HepG2 (cell line): ENCODE results near the gene CHIC2. TPM values are rescaled to one million over a fixed set of nuclear protein-coding genes. Genes with fewer than 3 reads are reported as not detected.

ENCODE experiments used
- ATAC-seq: fragments of 200-7000 bp; cut with Tn5 transposase; 3 replicates; pipeline ENCODE4 v1.9.1; 2020; ENCODE audit warnings: mild to moderate bottlenecking, moderate library complexity
- BruUV-seq: library from RNA; stranded (reverse); fragments of 400-500 nt; replicated peaks from 2 replicates; lab custom pipeline; 2021; lab: Mats Ljungman, UMichigan
- CTCF ChIA-PET: fragments of 300-600 bp; formaldehyde crosslinking; extraction: SDS; loops from one replicate; lab custom pipeline; 2021; ENCODE audit warnings: low total read pairs, inconsistent platforms, low intra/inter-chr PET ratio; lab: Yijun Ruan, JAX
- POLR2A ChIA-PET: fragments of 350-600 bp; sonication (Branson Sonifier 250); formaldehyde crosslinking; loops from one replicate; lab custom pipeline; 2020; ENCODE audit warnings: antibody characterized with exemption, inconsistent platforms; lab: Yijun Ruan, JAX
- DNase-seq: peaks from one replicate; pipeline ENCODE4 v3.0.0-alpha.2; 2015; ENCODE audit warnings: low spot score
- FAIRE-seq: peaks from 3 replicates; lab custom pipeline; 2011; peaks lifted over from hg19 to GRCh38; lab: Jason Lieb, UNC
- H2AFZ ChIP-seq: one replicate; pipeline ENCODE4 v1.6.1; 2011; ENCODE audit warnings: low read length, inconsistent platforms
- H3K27ac ChIP-seq: fragments of 300-600 bp; 3 replicates; pipeline ENCODE4 v1.8.0; 2011; ENCODE audit warnings: mixed run types, mild to moderate bottlenecking, mixed read lengths, low read length, inconsistent platforms; ENCODE audit not compliant: insufficient read depth; ENCODE audit errors: extremely low read length
- H3K27me3 ChIP-seq, 2 experiments: fragments of 200-600 bp in 1 of 2; 2 replicates in 1 of 2; 3 replicates in 1 of 2; pipeline versions ENCODE4 v1.6.0 to v1.8.0; 2011; ENCODE audit warnings: low read length in 2 of 2, mild to moderate bottlenecking in 2 of 2, moderate library complexity in 2 of 2, inconsistent platforms in 1 of 2; ENCODE audit not compliant: insufficient read depth in 2 of 2, control insufficient read depth in 1 of 2
- H3K36me3 ChIP-seq, 2 experiments: fragments of 200-600 bp in 1 of 2; replicated peaks in 1 of 2; 2 replicates in 1 of 2; 3 replicates in 1 of 2; pipeline versions ENCODE4 v1.5.1 to v1.8.0; 2011; ENCODE audit warnings: low read length in 2 of 2, inconsistent platforms in 1 of 2; ENCODE audit not compliant: insufficient read depth in 2 of 2, control insufficient read depth in 1 of 2
- H3K4me1 ChIP-seq: 2 replicates; pipeline ENCODE4 v1.5.1; 2012; ENCODE audit warnings: low read length, inconsistent platforms; ENCODE audit not compliant: insufficient read depth
- H3K4me2 ChIP-seq: 2 replicates; pipeline ENCODE4 v1.6.0; 2011; ENCODE audit warnings: low read depth, low read length, inconsistent platforms
- H3K4me3 ChIP-seq, 3 experiments: fragments of 200-600 bp in 1 of 3; sonication (generic), shearing (Covaris generic) in 1 of 3; replicated peaks in 1 of 3; 2 replicates each; pipeline ENCODE4 v1.5.1; 2011 to 2016; ENCODE audit warnings: low read length in 3 of 3, inconsistent platforms in 2 of 3, low read depth in 2 of 3, mild to moderate bottlenecking in 2 of 3, control low read depth in 1 of 3, mixed read lengths in 1 of 3; ENCODE audit not compliant: insufficient read depth in 1 of 3
- H3K79me2 ChIP-seq: one replicate; pipeline ENCODE4 v1.6.1; 2011; ENCODE audit warnings: low read length, inconsistent platforms; ENCODE audit not compliant: insufficient read depth
- H3K9ac ChIP-seq: 2 replicates; pipeline ENCODE4 v1.6.0; 2011; ENCODE audit warnings: mild to moderate bottlenecking, low read depth, low read length, inconsistent platforms; ENCODE audit not compliant: insufficient read depth
- H3K9me3 ChIP-seq: 2 replicates; pipeline ENCODE4 v1.5.1; 2012; ENCODE audit warnings: mild to moderate bottlenecking, low read length
- H4K20me1 ChIP-seq: 2 replicates; pipeline ENCODE4 v1.6.0; 2011; ENCODE audit warnings: inconsistent platforms, mild to moderate bottlenecking, low read length, moderate library complexity; ENCODE audit not compliant: insufficient read depth
- EEA1 ChIP-seq: sonication (generic); formaldehyde crosslinking; IDR thresholded peaks from 2 replicates; pipeline ENCODE4 v1.5.1; 2020; ENCODE audit warnings: mild to moderate bottlenecking, missing genetic modification reagents, borderline replicate concordance
- NFE2L1 ChIP-seq: sonication (generic); formaldehyde crosslinking; IDR thresholded peaks from 2 replicates; pipeline ENCODE4 v1.4.0; 2020; ENCODE audit warnings: missing genetic modification reagents, mild to moderate bottlenecking, borderline replicate concordance
- TRIM24 ChIP-seq: sonication (generic); formaldehyde crosslinking; IDR thresholded peaks from 2 replicates; pipeline ENCODE4 v1.8.0; 2022; ENCODE audit warnings: mild to moderate bottlenecking, missing genetic modification reagents
- ZFP36 ChIP-seq: fragments of 150-350 bp; IDR thresholded peaks from 2 replicates; pipeline ENCODE4 v1.6.1; 2018; ENCODE audit warnings: borderline replicate concordance, low read length, low read depth; ENCODE audit not compliant: partially characterized antibody
- ZNF136 ChIP-seq: sonication (generic); formaldehyde crosslinking; IDR thresholded peaks from 2 replicates; pipeline ENCODE4 v1.8.1; 2022; ENCODE audit warnings: low read depth, mild to moderate bottlenecking, moderate library complexity, missing genetic modification reagents
- ZNF33B ChIP-seq: sonication (generic); formaldehyde crosslinking; IDR thresholded peaks from 2 replicates; pipeline ENCODE4 v1.5.1; 2020; ENCODE audit warnings: mild to moderate bottlenecking, missing genetic modification reagents
- ZNF501 ChIP-seq: sonication (generic); formaldehyde crosslinking; IDR thresholded peaks from 2 replicates; pipeline ENCODE4 v1.5.1; 2020; ENCODE audit warnings: mild to moderate bottlenecking, moderate library complexity, missing genetic modification reagents
- ZNF562 ChIP-seq: sonication (generic); formaldehyde crosslinking; IDR thresholded peaks from 2 replicates; pipeline ENCODE4 v1.8.0; 2022; ENCODE audit warnings: missing genetic modification reagents, borderline replicate concordance
- WGBS: methylation state at CpG from one replicate; pipeline ENCODE4 v1.1.6; 2017; ENCODE audit warnings: low lambda C conversion rate; 5-methylcytosine and 5-hydroxymethylcytosine counted together
- in situ Hi-C: cut with HindIII; loops from 2 replicates; pipeline ENCODE4 v1.10.0; 2017; ENCODE audit warnings: low pct_unique_long_range_greater_than_20kb; ENCODE audit not compliant: extremely low pct_ligation_motif_present
- intact Hi-C: fragments of 100-400 bp; cut with micrococcal nuclease; formaldehyde crosslinking; loops from one replicate; pipeline ENCODE4 v1.10.0; 2022; ENCODE audit not compliant: unreplicated experiment
- polyA plus RNA-seq, 8 experiments: library from polyadenylated mRNA; depleted of rRNA in 3 of 8; stranded (reverse) in 7 of 8; unstranded in 1 of 8; fragments of >200 nt; fragmentation: Illumina TruSeq in 4 of 8; extraction: Trizol in 4 of 8; gene quantifications; 2 replicates each; pipeline versions ENCODE4 v1.2.1 to v1.2.3, GENCODE V29; 2011 to 2016; ENCODE audit warnings: low read depth in 4 of 8, missing spikeins in 1 of 8, mixed read lengths in 1 of 8; ENCODE audit not compliant: insufficient read depth in 1 of 8
- total RNA-seq, 5 experiments: library from RNA; depleted of rRNA; stranded (reverse); fragments of >200 nt; fragmentation: Illumina TruSeq; extraction: Trizol; gene quantifications; 2 replicates each; pipeline ENCODE4 v1.2.3, GENCODE V29; 2016; ENCODE audit warnings: low read depth in 1 of 5
- TF ChIP-seq, protein P1 (sequence below): IDR thresholded peaks from 2 replicates; pipeline ENCODE4 v1.6.1; 2012; ENCODE audit warnings: low read depth, low read length, improper control_type of control experiment
- TF ChIP-seq, protein P2 (sequence below): sonication (generic); formaldehyde crosslinking; IDR thresholded peaks from 2 replicates; pipeline ENCODE4 v1.5.0; 2020; ENCODE audit warnings: missing genetic modification reagents
- TF ChIP-seq, protein P3 (sequence below): sonication (generic); formaldehyde crosslinking; IDR thresholded peaks from 2 replicates; pipeline ENCODE4 v1.8.0; 2022; ENCODE audit warnings: mild to moderate bottlenecking, missing genetic modification reagents; ENCODE audit not compliant: insufficient replicate concordance

CHIC2 gene
- total and polyA plus RNA-seq, 2 of the 13 experiments (the other 11 are each of a cell fraction or from before 2014, with no cell fraction given), result 10.0 to 17.2 TPM

- TF ChIP-seq, protein P1, sequence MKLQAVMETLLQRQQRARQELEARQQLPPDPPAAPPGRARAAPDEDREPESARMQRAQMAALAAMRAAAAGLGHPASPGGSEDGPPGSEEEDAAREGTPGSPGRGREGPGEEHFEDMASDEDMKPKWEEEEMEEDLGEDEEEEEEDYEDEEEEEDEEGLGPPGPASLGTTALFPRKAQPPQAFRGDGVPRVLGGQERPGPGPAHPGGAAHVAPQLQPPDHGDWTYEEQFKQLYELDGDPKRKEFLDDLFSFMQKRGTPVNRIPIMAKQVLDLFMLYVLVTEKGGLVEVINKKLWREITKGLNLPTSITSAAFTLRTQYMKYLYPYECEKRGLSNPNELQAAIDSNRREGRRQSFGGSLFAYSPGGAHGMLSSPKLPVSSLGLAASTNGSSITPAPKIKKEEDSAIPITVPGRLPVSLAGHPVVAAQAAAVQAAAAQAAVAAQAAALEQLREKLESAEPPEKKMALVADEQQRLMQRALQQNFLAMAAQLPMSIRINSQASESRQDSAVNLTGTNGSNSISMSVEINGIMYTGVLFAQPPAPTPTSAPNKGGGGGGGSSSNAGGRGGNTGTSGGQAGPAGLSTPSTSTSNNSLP, result 0 out of 2 replicates have a peak, but pooled peaks have one; percentile 36
These were observed 28.3 kb upstream of the CHIC2 start (continued) for GRCh38 chr4:54092405-54093323.

DNA sequence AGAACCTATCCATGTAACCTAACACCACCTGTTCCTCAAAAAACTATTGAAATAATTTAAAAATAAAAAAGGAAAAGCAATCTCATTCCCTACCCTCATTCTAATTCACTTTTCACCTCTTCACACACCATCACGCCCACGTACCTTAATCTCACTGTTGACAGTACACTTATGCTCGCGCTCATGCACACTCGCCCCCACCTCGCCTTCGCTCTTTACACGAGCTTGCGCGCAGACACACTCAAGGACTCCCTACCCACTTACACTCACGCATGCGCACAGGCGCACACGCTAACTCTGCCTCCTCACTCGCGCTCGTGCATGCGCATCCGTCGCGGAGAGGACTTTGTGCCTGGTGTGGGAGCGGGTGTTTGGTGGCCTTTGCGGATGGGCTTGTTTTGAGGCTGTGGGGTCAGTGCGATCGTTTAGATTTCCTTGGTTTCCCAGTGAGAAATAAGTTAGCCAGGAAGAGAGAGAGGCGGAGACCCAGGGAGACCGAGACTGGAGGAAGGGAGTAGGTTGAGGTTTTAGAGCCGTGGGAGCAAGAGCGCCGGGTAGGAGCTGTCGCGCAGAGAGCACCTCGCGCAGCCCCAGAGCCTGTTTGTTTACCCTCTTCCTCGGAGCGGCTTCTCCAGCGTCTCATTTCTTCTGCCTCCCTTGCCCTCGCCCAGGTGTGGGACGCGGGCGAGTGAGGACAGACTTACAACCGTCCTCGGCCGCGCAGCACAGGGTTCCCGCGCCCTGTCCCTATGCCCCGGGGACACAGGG lies 27.4 kb upstream of the CHIC2 start:
- Histone ChIP-seq H3K27me3 (peaks cover 4 to 40% of the 10 kb centered on the region in 2 experiments; a peak in 3 of 5 replicates), H3K27ac (peak overlapping the region; percentile 43), H3K4me3 (peak overlapping the region; percentile 52 to 79 (median 56)), H3K36me3 (no peaks in the 10 kb centered on the region), H3K4me1 (peaks cover 32% of the 10 kb centered on the region), H3K4me2 (peak overlapping the region; percentile 96), H3K79me2 (no peaks in the 10 kb centered on the region), H3K9me3 (no peaks in the 10 kb centered on the region), H2AFZ (peak overlapping the region; percentile 4), H4K20me1 (no peaks in the 10 kb centered on the region), H3K9ac (peak overlapping the region; percentile 60)
- BruUV-seq, result TSS peak; percentile 95
- ChIA-PET CTCF (no interaction called here), POLR2A (interaction anchor here (0.8 to 2.8 kb wide), 3 partner anchors 29 to 1380 kb away, joined by 3 to 18 read pairs (median 5); no protein-coding TSS in a partner anchor)
- DNase-seq, result peak; percentile 35
- FAIRE-seq, result peak; percentile 21
- under 1% methylated on average over 26 of the region's 48 CpGs for WGBS
- intact Hi-C loops, result loop anchor here (5.0 kb wide), 1 partner anchor 1215 kb away; no protein-coding TSS in a partner anchor
- in situ Hi-C loops, result no loop called here
- peak; percentile 73 for ATAC-seq
- TF ChIP-seq ZNF501 (CRISPR knock-in tag) (peak; percentile 67; the same call in 1 of the 2 replicates), ZFP36 (no peak), ZNF33B (CRISPR knock-in tag) (no peak), NFE2L1 (CRISPR knock-in tag) (no peak), EEA1 (CRISPR knock-in tag) (no peak), ZNF136 (CRISPR knock-in tag) (no peak), TRIM24 (CRISPR knock-in tag) (no peak), ZNF562 (no peak)
- TF ChIP-seq, protein P2, sequence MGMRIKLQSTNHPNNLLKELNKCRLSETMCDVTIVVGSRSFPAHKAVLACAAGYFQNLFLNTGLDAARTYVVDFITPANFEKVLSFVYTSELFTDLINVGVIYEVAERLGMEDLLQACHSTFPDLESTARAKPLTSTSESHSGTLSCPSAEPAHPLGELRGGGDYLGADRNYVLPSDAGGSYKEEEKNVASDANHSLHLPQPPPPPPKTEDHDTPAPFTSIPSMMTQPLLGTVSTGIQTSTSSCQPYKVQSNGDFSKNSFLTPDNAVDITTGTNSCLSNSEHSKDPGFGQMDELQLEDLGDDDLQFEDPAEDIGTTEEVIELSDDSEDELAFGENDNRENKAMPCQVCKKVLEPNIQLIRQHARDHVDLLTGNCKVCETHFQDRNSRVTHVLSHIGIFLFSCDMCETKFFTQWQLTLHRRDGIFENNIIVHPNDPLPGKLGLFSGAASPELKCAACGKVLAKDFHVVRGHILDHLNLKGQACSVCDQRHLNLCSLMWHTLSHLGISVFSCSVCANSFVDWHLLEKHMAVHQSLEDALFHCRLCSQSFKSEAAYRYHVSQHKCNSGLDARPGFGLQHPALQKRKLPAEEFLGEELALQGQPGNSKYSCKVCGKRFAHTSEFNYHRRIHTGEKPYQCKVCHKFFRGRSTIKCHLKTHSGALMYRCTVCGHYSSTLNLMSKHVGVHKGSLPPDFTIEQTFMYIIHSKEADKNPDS (CRISPR knock-in tag), result no peak; the same call in 1 of the 2 replicates
- TF ChIP-seq, protein P3, sequence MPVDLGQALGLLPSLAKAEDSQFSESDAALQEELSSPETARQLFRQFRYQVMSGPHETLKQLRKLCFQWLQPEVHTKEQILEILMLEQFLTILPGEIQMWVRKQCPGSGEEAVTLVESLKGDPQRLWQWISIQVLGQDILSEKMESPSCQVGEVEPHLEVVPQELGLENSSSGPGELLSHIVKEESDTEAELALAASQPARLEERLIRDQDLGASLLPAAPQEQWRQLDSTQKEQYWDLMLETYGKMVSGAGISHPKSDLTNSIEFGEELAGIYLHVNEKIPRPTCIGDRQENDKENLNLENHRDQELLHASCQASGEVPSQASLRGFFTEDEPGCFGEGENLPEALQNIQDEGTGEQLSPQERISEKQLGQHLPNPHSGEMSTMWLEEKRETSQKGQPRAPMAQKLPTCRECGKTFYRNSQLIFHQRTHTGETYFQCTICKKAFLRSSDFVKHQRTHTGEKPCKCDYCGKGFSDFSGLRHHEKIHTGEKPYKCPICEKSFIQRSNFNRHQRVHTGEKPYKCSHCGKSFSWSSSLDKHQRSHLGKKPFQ (CRISPR knock-in tag), result peak; percentile 13
